Stimulated activated naive CD8-positive, alpha-beta T cell treated with anti-CD3 and anti-CD28 coated beads, Interleukin-15, Interleukin-2, amounts not matched to agents 100 U/mL and 50 U/mL, for 24 hours (primary cell): ENCODE results near the gene IFT80.
A peak's percentile ranks its signal among the peaks of the same experiment; 100 is the strongest.
"Not testable (repeated sequence)": the region's sequence is repeated elsewhere in the genome, so short reads cannot be mapped to it uniquely, and the experiment has no call there.

Experiments used
- ATAC-seq: fragments of 150-1000 bp; cut with Tn5 transposase; one replicate; pipeline ENCODE4 v1.10.0; 2021
- DNase-seq: peaks from one replicate; pipeline ENCODE4 v3.0.0; 2021

Gene IFT80

DNA sequence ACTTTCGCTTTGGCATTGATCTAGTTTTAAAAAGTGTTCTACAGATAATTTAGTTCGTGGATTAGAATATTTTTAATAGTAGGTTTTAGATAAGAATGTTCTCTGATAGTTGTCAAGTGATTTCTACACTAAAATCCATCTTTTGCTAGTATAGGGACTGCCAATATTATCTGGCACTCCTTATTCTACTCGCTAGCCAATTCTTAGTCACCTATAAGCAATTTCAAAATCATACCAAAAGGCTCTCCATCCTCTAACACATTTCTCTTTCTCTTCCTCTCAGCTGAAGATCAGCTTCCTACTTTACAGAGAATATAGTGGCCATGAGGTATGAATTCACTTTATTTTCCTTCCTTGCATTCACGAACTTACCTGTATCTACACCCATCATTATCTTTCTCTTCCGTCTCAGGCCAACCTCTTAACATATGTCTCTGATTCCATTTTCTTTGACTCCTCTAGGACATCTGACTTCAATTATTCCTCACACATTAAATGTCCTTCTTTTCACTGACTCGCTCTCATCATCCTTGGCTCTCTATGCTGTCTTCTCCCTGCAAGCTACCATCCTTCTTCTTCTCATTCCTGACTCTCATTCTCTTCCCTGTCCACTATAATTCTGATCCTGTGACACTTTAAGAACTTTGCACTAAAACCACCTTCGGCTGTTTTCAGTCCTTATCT, 138.3 kb downstream of the IFT80 start:
- no peak for DNase-seq
- no peak for ATAC-seq

GRCh38 chr3:160259589-160259988, 139.4 kb downstream of the IFT80 start:
- ATAC-seq (no peak), DNase-seq (no peak)

DNA sequence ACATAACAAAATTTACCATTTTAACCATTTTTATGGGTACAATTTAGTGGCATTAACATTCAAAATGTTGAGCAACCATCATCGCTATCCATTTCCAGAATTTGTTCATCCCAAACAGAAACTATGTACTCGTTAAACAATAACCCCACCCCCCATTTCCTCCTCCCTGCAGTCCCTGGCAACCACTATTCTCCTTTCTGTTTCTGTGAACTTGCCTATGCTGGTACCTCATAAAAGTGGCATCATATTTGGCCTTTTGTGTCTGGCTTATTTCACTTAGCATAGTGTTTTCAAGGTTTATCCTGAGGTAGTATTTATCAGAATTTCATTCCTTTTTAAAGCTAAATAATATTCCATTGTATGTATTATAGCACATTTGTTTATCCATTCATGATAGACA, 141.4 kb downstream of the IFT80 start:
- DNase-seq (no peak), ATAC-seq (no peak)

DNA sequence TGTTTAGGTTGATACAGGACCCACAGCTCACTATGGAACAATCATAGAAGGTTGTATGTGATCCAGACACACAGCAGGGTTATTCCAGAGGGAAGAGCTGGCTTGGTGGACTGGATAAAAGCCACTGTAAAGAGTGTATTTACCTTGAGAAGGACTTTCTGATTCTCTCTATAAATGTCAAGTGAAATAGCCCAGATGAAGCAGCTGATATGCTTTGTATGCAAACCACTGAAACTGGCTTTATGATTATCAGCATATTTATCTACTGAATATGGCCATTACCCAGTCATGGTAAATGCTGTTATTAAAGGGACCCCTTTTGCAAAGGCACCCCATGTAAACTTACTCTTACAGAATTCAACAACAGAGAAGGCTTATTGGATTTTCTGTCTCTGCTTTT, 145.7 kb downstream of the IFT80 start:
- ATAC-seq = no peak
- DNase-seq = no peak

DNA sequence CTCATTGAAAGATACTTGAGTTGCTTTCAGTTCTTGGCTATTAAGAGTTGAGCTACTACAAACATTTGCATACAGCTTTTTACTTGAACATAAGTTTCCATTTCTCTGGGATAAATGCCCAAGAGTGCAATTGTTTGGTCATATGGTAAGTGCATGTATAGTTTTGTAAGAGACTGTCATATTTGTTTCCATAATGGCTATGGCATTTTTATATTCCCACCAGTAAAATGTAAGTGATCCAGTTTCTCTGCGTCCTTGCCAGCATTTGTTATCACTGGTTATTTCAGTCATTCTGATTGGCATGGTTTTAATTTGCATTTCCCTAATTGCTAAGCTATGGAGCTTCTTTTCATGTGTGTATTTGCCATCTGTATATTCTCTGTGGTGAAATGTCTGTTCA, 151.3 kb downstream of the IFT80 start:
- no peak for ATAC-seq
- no peak for DNase-seq

DNA sequence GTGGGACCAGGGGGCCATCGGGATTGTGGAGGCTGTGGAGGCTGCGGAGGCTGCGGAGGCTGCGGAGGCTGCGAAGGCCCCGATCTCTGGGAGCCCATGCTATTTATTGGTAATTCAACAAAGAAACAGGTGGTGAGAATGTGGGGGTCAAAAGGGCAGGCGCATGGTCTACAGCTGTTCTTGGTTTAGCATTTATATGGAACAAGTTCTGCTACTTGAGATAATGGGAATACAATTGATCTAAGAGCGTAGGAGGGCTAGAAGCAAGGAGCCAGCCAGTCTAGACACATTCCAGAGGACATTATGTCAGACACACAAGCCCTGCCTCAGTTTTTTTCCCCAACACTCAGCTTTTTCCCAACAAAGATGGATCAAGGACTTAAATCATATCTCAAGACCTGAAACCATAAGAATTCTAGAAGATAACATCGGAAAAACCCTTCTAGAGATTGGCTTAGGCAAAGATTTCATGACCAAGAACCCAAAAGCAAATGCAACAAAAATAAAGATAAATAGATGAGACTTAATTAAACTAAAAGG, 153.7 kb downstream of the IFT80 start:
- no peak for ATAC-seq
- no peak for DNase-seq

GRCh38 chr3:160240719-160241118, 158.3 kb downstream of the IFT80 start:
- not testable (repeated sequence) for ATAC-seq, DNase-seq

DNA sequence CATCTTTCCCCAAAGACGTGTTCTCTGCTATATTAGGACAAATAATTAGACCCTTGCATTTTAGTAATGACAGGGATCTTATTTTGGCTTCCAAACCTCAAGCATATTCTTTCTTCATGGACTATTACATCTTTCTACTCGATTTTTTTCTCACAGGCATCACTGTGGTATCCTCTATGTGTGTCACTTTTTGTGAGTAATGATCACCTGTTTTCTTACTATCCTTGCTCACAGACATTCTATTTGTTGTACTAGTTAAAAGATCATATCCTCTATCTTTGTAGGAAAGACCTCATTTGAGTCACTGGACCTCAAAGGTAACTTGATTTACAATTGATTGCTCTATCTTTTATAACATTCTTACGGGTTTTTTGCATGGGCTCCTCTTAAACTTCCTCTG, 167.0 kb downstream of the IFT80 start:
- ATAC-seq (no peak), DNase-seq (no peak)

DNA sequence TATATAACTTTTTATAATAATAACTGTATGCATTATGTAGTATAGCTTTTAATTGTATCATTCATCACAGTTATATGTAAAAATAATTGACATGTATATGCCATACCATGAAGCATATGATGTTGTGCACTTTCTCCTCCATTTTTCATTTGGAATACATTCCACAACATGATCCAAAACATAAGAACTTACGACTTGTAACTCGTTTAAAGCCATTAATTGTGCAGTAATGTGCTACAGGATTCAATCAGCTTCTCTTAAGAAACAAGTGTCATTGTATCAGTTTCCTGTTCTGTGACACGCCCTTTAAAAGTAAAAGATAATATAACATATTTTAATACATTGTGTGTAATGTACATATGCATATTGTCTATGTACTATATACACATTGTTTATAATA, 171.6 kb downstream of the IFT80 start:
- ATAC-seq (no peak), DNase-seq (no peak)

GRCh38 chr3:160226026-160226907, 172.8 kb downstream of the IFT80 start:
- ATAC-seq (no peak), DNase-seq (peak; percentile 9)

DNA sequence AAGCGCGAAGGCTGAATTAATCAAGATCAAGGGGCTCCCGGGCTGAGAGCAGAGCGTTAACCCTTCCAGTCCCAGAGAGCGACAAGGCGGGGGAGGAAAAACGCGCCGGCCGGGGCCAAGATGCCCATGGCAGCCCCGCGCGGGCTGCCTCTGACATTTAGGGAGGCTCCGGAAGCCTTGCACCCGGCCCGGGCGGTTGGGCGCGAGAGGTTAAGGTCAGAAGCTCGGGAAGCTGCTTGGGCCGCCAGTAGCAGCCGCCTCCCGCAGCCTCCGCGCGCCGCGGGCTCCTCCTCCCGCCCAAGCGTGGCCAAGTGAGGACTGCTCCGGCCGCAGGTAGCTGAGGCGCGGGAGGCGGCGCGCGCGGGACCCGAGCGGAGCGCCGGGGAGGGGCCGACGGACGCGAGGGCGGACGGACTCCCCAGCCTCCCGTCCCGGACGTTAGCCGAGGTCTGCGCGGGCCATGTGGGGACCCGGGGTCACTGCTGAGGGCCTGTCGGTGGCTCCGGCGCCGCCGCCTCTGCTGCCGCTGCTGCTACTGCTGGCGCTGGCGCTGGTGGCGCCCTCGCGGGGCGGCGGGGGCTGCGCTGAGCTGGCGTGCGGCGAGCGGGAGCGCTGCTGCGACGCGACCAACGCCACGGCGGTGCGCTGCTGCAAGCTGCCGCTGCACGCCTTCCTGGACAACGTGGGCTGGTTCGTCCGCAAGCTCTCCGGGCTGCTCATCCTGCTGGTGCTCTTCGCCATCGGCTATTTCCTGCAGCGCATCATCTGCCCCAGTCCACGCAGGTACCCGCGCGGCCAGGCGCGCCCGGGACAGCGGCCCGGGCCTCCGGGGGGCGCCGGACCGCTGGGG, 173.6 kb downstream of the IFT80 start, which contains the start of gene C3orf80:
Gene C3orf80 (plus strand): TSS at position 247 of the 850 bp plus-strand sequence. CDS start 214 bp downstream, at position 461.
- DNase-seq (peak; percentile 57), ATAC-seq (peak; percentile 87)

DNA sequence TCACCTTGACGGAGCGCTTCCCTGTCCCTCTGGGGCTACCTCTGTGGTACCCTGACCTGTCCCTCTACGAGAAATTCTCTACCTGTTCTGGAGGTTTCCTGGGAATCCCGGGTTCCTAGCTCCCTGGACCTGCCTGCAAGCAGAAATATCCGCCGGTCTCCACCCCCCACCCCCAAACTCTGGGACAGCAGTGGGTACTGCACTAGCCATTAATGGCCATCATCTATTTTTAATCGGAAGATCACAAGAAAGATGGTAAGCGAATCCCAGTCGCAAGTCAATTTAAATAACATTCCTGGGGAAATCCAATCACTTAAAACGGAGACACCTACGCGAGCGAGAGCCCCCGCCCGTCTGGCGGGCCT, 174.2 kb downstream of the IFT80 start:
- DNase-seq (no peak), ATAC-seq (no peak)

GRCh38 chr3:160224256-160224655, 174.8 kb downstream of the IFT80 start:
- DNase-seq (no peak), ATAC-seq (no peak)

DNA sequence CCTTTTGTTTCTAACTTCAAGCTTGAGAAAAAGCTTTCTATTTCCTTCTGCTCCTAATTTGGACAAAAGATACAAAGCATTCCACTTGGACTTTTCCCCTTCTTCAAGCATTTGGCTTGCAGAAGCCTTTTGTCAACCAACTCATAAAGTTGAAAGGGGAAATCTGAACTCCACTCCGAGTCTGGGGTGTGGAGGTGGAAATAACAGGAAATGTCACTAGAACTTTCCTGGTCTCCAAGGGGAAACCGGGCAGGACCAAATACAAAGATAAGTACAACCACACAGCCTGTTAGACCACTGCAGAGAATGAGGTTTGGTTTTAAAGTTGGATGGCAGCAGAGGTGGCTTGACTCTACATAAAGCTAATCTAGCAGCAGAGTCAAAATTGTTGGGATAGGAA, 178.0 kb downstream of the IFT80 start:
- DNase-seq (no peak), ATAC-seq (no peak)

DNA sequence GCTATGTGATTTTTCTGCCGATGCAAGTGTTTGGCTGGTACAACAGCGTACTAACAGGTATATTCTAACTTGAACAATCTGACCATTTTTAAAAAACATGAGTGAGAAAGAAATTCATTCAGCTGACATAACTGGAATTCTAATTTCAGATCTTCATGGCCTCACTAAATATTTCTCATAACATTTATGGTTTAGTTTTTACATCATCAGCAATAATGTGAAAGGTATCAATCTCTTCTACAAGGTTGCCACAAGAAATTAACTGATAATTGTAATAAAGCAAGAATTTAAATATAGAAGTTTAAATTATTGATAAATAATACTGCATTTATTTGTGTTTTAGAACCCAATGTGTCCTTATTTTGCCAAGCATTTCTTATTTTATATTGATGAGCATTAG, 179.0 kb downstream of the IFT80 start:
- ATAC-seq (no peak), DNase-seq (no peak)

DNA sequence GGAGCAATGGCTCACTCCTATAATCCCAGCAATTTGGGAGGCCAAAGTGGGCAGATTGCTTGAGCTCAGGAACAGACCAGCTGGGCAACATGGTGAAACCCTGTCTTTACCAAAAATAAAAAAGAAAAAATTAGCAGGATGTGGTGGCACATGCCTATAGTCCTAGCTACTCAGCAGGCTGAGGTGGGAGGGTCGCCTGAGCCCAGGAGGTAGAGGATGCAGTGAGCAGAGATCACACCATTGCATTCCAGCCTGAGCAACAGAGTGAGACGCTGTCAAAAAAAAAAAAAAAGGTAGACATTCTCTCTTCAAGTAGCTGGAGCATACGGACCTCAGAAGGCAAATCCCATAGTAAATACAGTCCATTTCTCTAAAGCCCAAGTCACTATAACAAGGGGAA, 180.9 kb downstream of the IFT80 start:
- DNase-seq (no peak), ATAC-seq (no peak)

GRCh38 chr3:160217675-160218074, 181.3 kb downstream of the IFT80 start:
- ATAC-seq (no peak), DNase-seq (no peak)

GRCh38 chr3:160213191-160213590, 185.8 kb downstream of the IFT80 start:
- ATAC-seq (no peak), DNase-seq (no peak)

GRCh38 chr3:160210799-160211221, 188.2 kb downstream of the IFT80 start:
- no peak for DNase-seq
- no peak for ATAC-seq

- DNase-seq (no peak), ATAC-seq (no peak)
These were observed 188.7 kb downstream of the IFT80 start for GRCh38 chr3:160210341-160210740.
